WTC11 (cell line): ENCODE results near the gene NCBP2. TPM values are rescaled to one million over a fixed set of nuclear protein-coding genes. Genes with fewer than 3 reads are reported as not detected.

Source experiments
- ATAC-seq: fragments of 200-7000 bp; cut with Tn5 transposase; 2 replicates; pipeline ENCODE4 v1.10.0; 2021; ENCODE audit warnings: mild to moderate bottlenecking, moderate library complexity
- CTCF ChIA-PET: fragments of 300-600 bp; sonication (Branson Sonifier 250); formaldehyde crosslinking; loops from one replicate; lab custom pipeline; 2021; ENCODE audit warnings: antibody characterized with exemption; lab: Charles Lee
- POLR2A ChIA-PET: fragments of 350-600 bp; sonication (Branson Sonifier 250); formaldehyde crosslinking; loops from one replicate; lab custom pipeline; 2021; ENCODE audit warnings: antibody characterized with exemption; lab: Charles Lee
- DNase-seq: peaks from one replicate; pipeline ENCODE4 v3.0.0; 2021; ENCODE audit warnings: low spot score
- H3K27ac Mint-ChIP-seq: 2 replicates; pipeline ENCODE4 v1.8.0; 2021; ENCODE audit warnings: mixed read lengths
- H3K27me3 Mint-ChIP-seq: 2 replicates; pipeline ENCODE4 v1.8.0; 2021; ENCODE audit warnings: low read depth, mild to moderate bottlenecking, moderate library complexity, mixed read lengths
- H3K36me3 Mint-ChIP-seq: 2 replicates; pipeline ENCODE4 v1.8.0; 2021; ENCODE audit warnings: mixed read lengths
- H3K4me1 Mint-ChIP-seq: 2 replicates; pipeline ENCODE4 v1.8.0; 2022; ENCODE audit warnings: mixed read lengths
- H3K4me3 Mint-ChIP-seq: 2 replicates; pipeline ENCODE4 v1.8.0; 2021; ENCODE audit warnings: mild to moderate bottlenecking, moderate library complexity, mixed read lengths
- H3K9me3 Mint-ChIP-seq: 2 replicates; pipeline ENCODE4 v1.8.0; 2021; ENCODE audit warnings: mixed read lengths
- ATF1 ChIP-seq: sonication (generic); formaldehyde crosslinking; IDR thresholded peaks from 2 replicates; pipeline ENCODE4 v1.8.1; 2023; ENCODE audit warnings: mild to moderate bottlenecking, moderate library complexity, missing genetic modification reagents
- ATF3 ChIP-seq: sonication (generic); formaldehyde crosslinking; conservative IDR thresholded peaks from 2 replicates; pipeline ENCODE4 v1.8.1; 2022; ENCODE audit warnings: mild to moderate bottlenecking, missing genetic modification reagents
- CREM ChIP-seq: sonication (generic); formaldehyde crosslinking; IDR thresholded peaks from 2 replicates; pipeline ENCODE4 v1.8.1; 2022; ENCODE audit warnings: mild to moderate bottlenecking, missing genetic modification reagents, moderate library complexity
- E2F4 ChIP-seq: sonication (generic); formaldehyde crosslinking; IDR thresholded peaks from 2 replicates; pipeline ENCODE4 v1.8.1; 2022; ENCODE audit warnings: low read depth, mild to moderate bottlenecking, moderate library complexity, missing genetic modification reagents, borderline replicate concordance
- FOXJ3 ChIP-seq: sonication (generic); formaldehyde crosslinking; IDR thresholded peaks from 2 replicates; pipeline ENCODE4 v1.9.0; 2021; ENCODE audit warnings: missing genetic modification reagents, mild to moderate bottlenecking, borderline replicate concordance
- GRHL2 ChIP-seq: fragments of 250-450 bp; sonication (Bioruptor Pico); IDR thresholded peaks from 2 replicates; pipeline ENCODE4 v1.8.0; 2022; ENCODE audit warnings: mild to moderate bottlenecking, moderate library complexity; ENCODE audit not compliant: insufficient replicate concordance, severe bottlenecking
- HMGXB4 ChIP-seq: sonication (generic); formaldehyde crosslinking; IDR thresholded peaks from 2 replicates; pipeline ENCODE4 v1.8.1; 2023; ENCODE audit warnings: mild to moderate bottlenecking, moderate library complexity, missing genetic modification reagents
- MLX ChIP-seq: sonication (generic); formaldehyde crosslinking; IDR thresholded peaks from 2 replicates; pipeline ENCODE4 v1.8.1; 2023; ENCODE audit warnings: mild to moderate bottlenecking, missing genetic modification reagents, moderate library complexity
- NFE2L1 ChIP-seq: sonication (generic); formaldehyde crosslinking; IDR thresholded peaks from 2 replicates; pipeline ENCODE4 v1.8.1; 2023; ENCODE audit warnings: missing genetic modification reagents
- NR1H2 ChIP-seq: sonication (generic); formaldehyde crosslinking; IDR thresholded peaks from 2 replicates; pipeline ENCODE4 v1.9.0; 2021; ENCODE audit warnings: mild to moderate bottlenecking, moderate library complexity, missing genetic modification reagents
- RORB ChIP-seq: fragments of 250-450 bp; sonication (Bioruptor Pico); IDR thresholded peaks from 2 replicates; pipeline ENCODE4 v1.9.0; 2021; ENCODE audit warnings: mild to moderate bottlenecking
- TCF7 ChIP-seq: sonication (generic); formaldehyde crosslinking; IDR thresholded peaks from 2 replicates; pipeline ENCODE4 v1.8.0; 2022; ENCODE audit warnings: mild to moderate bottlenecking, low read depth, missing genetic modification reagents, moderate library complexity
- TEAD1 ChIP-seq: sonication (generic); formaldehyde crosslinking; IDR thresholded peaks from 2 replicates; pipeline ENCODE4 v1.8.0; 2022; ENCODE audit warnings: mild to moderate bottlenecking, missing genetic modification reagents
- USF1 ChIP-seq: sonication (generic); formaldehyde crosslinking; IDR thresholded peaks from 2 replicates; pipeline ENCODE4 v1.8.0; 2022; ENCODE audit warnings: mild to moderate bottlenecking, missing genetic modification reagents
- ZBTB21 ChIP-seq: sonication (generic); formaldehyde crosslinking; IDR thresholded peaks from 2 replicates; pipeline ENCODE4 v1.8.1; 2023; ENCODE audit warnings: mild to moderate bottlenecking, missing genetic modification reagents, borderline replicate concordance
- ZBTB43 ChIP-seq: sonication (generic); formaldehyde crosslinking; IDR thresholded peaks from 2 replicates; pipeline ENCODE4 v1.8.1; 2023; ENCODE audit warnings: mild to moderate bottlenecking, missing genetic modification reagents
- ZMAT4 ChIP-seq: fragments of 250-450 bp; sonication (Bioruptor Pico); IDR thresholded peaks from 2 replicates; pipeline ENCODE4 v1.9.0; 2021; ENCODE audit warnings: mild to moderate bottlenecking
- ZNF219 ChIP-seq: sonication (generic); formaldehyde crosslinking; IDR thresholded peaks from 2 replicates; pipeline ENCODE4 v1.8.0; 2023; ENCODE audit warnings: missing genetic modification reagents, mild to moderate bottlenecking, borderline replicate concordance
- ZNF317 ChIP-seq: sonication (generic); formaldehyde crosslinking; IDR thresholded peaks from 2 replicates; pipeline ENCODE4 v1.8.1; 2023; ENCODE audit warnings: low read depth, mild to moderate bottlenecking, moderate library complexity, missing genetic modification reagents, borderline replicate concordance
- ZSCAN18 ChIP-seq: fragments of 250-450 bp; sonication (Bioruptor Pico); IDR thresholded peaks from 2 replicates; pipeline ENCODE4 v2.1.2; 2022; ENCODE audit warnings: mild to moderate bottlenecking, moderate library complexity
- total RNA-seq: library from RNA; stranded (reverse); gene quantifications from 3 replicates; pipeline ENCODE4 v1.2.3, GENCODE V29; 2021

Gene NCBP2
- total RNA-seq, 1 experiment from 2014 or later: 96.9 TPM

- TF ChIP-seq ATF1 (no peak), ZMAT4 (no peak), MLX (CRISPR knock-in tag) (no peak), ZSCAN18 (no peak), CREM (CRISPR knock-in tag) (no peak)
These were observed 10.3 kb downstream of the NCBP2 start (continued) for GRCh38 chr3:196931828-196932587.

- H3K9me3 Mint-ChIP-seq: no peaks in the 10 kb centered on the region
- no peak for DNase-seq
- H3K4me3 Mint-ChIP-seq: no peak overlapping the region
- ATAC-seq: no peak
- H3K36me3 Mint-ChIP-seq: peaks cover 42% of the 10 kb centered on the region
- ChIA-PET CTCF (interaction anchor here (1.3 kb wide), 1 partner anchor 322 kb away, joined by 4 read pairs; no protein-coding TSS in a partner anchor), POLR2A (no interaction called here)
- no peak overlapping the region for H3K27ac Mint-ChIP-seq
- no peak for TF ChIP-seq E2F4 (CRISPR knock-in tag)
- no peak for TF ChIP-seq GRHL2 (CRISPR knock-in tag)
- no peak for TF ChIP-seq ZNF219 (CRISPR knock-in tag)
- TF ChIP-seq FOXJ3: no peak
- TF ChIP-seq USF1 (CRISPR knock-in tag): no peak
- no peak for TF ChIP-seq ZNF317 (CRISPR knock-in tag)
- TF ChIP-seq TEAD1 (CRISPR knock-in tag): no peak
- TF ChIP-seq ZBTB43 (CRISPR knock-in tag): no peak
- H3K4me1 Mint-ChIP-seq: peaks cover 13% of the 10 kb centered on the region
- no peaks in the 10 kb centered on the region for H3K27me3 Mint-ChIP-seq
These were observed 11.2 kb downstream of the NCBP2 start for GRCh38 chr3:196931157-196931556.

- Mint-ChIP-seq H3K36me3 (peaks cover 19% of the 10 kb centered on the region), H3K9me3 (no peaks in the 10 kb centered on the region), H3K4me1 (peaks cover 13% of the 10 kb centered on the region), H3K27ac (peak overlapping the region; percentile 74), H3K27me3 (no peaks in the 10 kb centered on the region), H3K4me3 (no peak overlapping the region)
- ATAC-seq (peak; percentile 76), DNase-seq (no peak)
- ChIA-PET POLR2A (no interaction called here), CTCF (interaction anchor here (0.6 to 1.2 kb wide), 2 partner anchors 15 to 334 kb away, joined by 3 read pairs; partner anchors contain the start of gene NCBP2)
- TF ChIP-seq ZBTB21 (no peak), RORB (CRISPR knock-in tag) (no peak), NR1H2 (CRISPR knock-in tag) (no peak), ZBTB43 (CRISPR knock-in tag) (no peak), HMGXB4 (CRISPR knock-in tag) (no peak), NFE2L1 (CRISPR knock-in tag) (no peak), ATF3 (CRISPR knock-in tag) (no peak), TCF7 (CRISPR knock-in tag) (no peak)
These were observed 14.5 kb downstream of the NCBP2 start for GRCh38 chr3:196927571-196928453.
